Lower leg skin (tissue), 3 donors: Measurements from ENCODE around the gene HTRA2.

Experiments used
- CTCF ChIP-seq, 3 donors: fragments of 450-650 bp; IDR thresholded peaks; one replicate each; pipeline ENCODE4 v1.5.1; 2016; ENCODE audit warnings: antibody characterized with exemption in 3 of 3, mild to moderate bottlenecking in 3 of 3, moderate library complexity in 2 of 3
- POLR2A ChIP-seq, 2 donors: fragments of 450-650 bp; IDR thresholded peaks; one replicate each; pipeline ENCODE4 v1.6.1; 2016 to 2017; ENCODE audit warnings: antibody characterized with exemption in 2 of 2, mild to moderate bottlenecking in 1 of 2, moderate library complexity in 1 of 2

GRCh38 chr2:74552914-74553811 is 23.4 kb downstream of the HTRA2 start:
- no peak for TF ChIP-seq CTCF (IDR thresholded peaks at IDR 0.05)
- no peak for TF ChIP-seq POLR2A (IDR thresholded peaks at IDR 0.05)
